ENCODE data around the gene EVA1B.

Gene EVA1B

DNA sequence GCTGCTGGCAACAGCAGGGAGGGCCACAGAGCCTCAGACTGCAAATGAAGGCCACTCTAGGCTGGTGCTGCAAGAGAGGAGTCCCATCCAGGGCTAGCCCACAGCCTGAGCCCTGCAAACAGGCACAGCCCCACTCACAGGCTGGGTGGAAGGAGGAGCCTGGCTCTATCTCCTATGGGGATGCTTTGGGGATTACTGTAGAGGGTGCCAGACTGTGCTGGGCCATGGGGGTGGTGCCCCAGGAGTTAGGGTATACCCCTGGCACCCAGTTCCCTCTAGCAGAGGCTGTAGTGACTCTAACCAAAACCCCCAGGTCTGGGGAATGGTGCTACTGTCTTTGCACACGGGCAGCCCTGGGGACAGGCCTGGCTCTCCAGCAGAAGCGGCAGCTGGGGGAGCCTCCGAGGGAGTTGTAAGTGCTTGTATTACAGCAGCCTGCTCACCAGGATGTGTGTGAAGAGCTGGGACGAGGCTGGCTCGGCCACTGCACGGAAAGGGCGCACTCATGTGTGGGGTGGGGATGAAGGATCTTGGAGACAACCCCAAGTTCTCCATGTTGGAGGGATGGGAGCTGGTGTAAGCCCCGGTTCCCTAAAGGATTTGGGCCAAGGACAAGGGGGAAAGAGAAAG is 23.4 kb upstream of the EVA1B start:
- no peaks in the 10 kb centered on the region for H3K27me3 ChIP-seq (ENCODE audit: control insufficient read depth, low read length)
- no peaks in the 10 kb centered on the region for H3K79me2 ChIP-seq (ENCODE audit: control insufficient read depth, low read length)
- H3K36me3 ChIP-seq (ENCODE audit: control insufficient read depth, low read length) = peaks cover 89% of the 10 kb centered on the region
- no peak overlapping the region for H3K4me3 ChIP-seq (ENCODE audit: low read length)
- no peaks in the 10 kb centered on the region for H4K20me1 ChIP-seq (ENCODE audit: control insufficient read depth, insufficient read depth, low read depth, low read length)
- H3K9me2 ChIP-seq (replicated peaks; ENCODE audit: control insufficient read depth, low read length) = no peaks in the 10 kb centered on the region
- H3K4me1 ChIP-seq (ENCODE audit: control insufficient read depth, low read length) = no peaks in the 10 kb centered on the region
- H3K9me3 ChIP-seq (ENCODE audit: control insufficient read depth, insufficient read depth, low read length) = no peaks in the 10 kb centered on the region
- TF ChIP-seq CTCF (IDR thresholded peaks at IDR 0.05; ENCODE audit: low read depth, low read length, poor library complexity, severe bottlenecking) (no peak), EZH2phosphoT487 (IDR thresholded peaks at IDR 0.05; ENCODE audit: borderline replicate concordance, low read length) (no peak)
- no peak overlapping the region for H3K4me2 ChIP-seq (ENCODE audit: low read length)
- no peaks in the 10 kb centered on the region for H3F3A ChIP-seq (ENCODE audit: control insufficient read depth, insufficient read depth)
- no peak overlapping the region for H3K27ac ChIP-seq (ENCODE audit: low read depth, low read length)

- Histone ChIP-seq H3K36me3 (ENCODE audit: control insufficient read depth, low read length) (peaks cover 86% of the 10 kb centered on the region), H3K27me3 (ENCODE audit: control insufficient read depth, low read length) (no peaks in the 10 kb centered on the region), H3K27ac (ENCODE audit: low read depth, low read length) (no peak overlapping the region), H3K4me2 (ENCODE audit: low read length) (no peak overlapping the region), H4K20me1 (ENCODE audit: control insufficient read depth, insufficient read depth, low read depth, low read length) (no peaks in the 10 kb centered on the region), H3K9me2 (replicated peaks; ENCODE audit: control insufficient read depth, low read length) (no peaks in the 10 kb centered on the region), H3F3A (ENCODE audit: control insufficient read depth, insufficient read depth) (no peaks in the 10 kb centered on the region), H3K9me3 (ENCODE audit: control insufficient read depth, insufficient read depth, low read length) (no peaks in the 10 kb centered on the region), H3K4me3 (ENCODE audit: low read length) (no peak overlapping the region), H3K79me2 (ENCODE audit: control insufficient read depth, low read length) (no peaks in the 10 kb centered on the region), H3K4me1 (ENCODE audit: control insufficient read depth, low read length) (no peaks in the 10 kb centered on the region)
- TF ChIP-seq CTCF (IDR thresholded peaks at IDR 0.05; ENCODE audit: low read depth, low read length, poor library complexity, severe bottlenecking) (no peak), EZH2phosphoT487 (IDR thresholded peaks at IDR 0.05; ENCODE audit: borderline replicate concordance, low read length) (no peak)
Observed at GRCh38 chr1:36345353-36345752, 21.9 kb upstream of the EVA1B start.

DNA sequence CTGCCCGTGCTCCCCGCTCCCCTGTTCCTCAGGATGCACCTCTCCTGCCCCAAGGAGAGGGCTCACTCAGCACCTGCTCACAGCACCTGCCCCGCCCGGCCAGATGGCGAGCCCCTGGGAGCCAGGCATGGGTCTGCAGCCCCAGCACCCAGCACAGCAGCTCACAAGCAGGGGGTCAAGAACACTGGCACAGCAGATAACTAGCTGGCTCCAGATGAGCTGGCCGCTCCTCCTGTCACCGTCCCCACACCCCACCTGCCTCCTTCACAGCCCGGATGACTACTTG is 20.9 kb upstream of the EVA1B start:
- Histone ChIP-seq H3F3A (ENCODE audit: control insufficient read depth, insufficient read depth) (no peaks in the 10 kb centered on the region; the same call in 1 of the 2 replicates), H3K9me2 (replicated peaks; ENCODE audit: control insufficient read depth, low read length) (no peaks in the 10 kb centered on the region), H3K36me3 (ENCODE audit: control insufficient read depth, low read length) (peaks cover 84% of the 10 kb centered on the region), H3K4me2 (ENCODE audit: low read length) (no peak overlapping the region), H3K4me3 (ENCODE audit: low read length) (no peak overlapping the region), H3K79me2 (ENCODE audit: control insufficient read depth, low read length) (no peaks in the 10 kb centered on the region), H4K20me1 (ENCODE audit: control insufficient read depth, insufficient read depth, low read depth, low read length) (no peaks in the 10 kb centered on the region), H3K27ac (ENCODE audit: low read depth, low read length) (no peak overlapping the region), H3K27me3 (ENCODE audit: control insufficient read depth, low read length) (no peaks in the 10 kb centered on the region), H3K4me1 (ENCODE audit: control insufficient read depth, low read length) (peaks cover 2% of the 10 kb centered on the region), H3K9me3 (ENCODE audit: control insufficient read depth, insufficient read depth, low read length) (no peaks in the 10 kb centered on the region)
- TF ChIP-seq EZH2phosphoT487 (IDR thresholded peaks at IDR 0.05; ENCODE audit: borderline replicate concordance, low read length) (no peak), CTCF (IDR thresholded peaks at IDR 0.05; ENCODE audit: low read depth, low read length, poor library complexity, severe bottlenecking) (no peak)
